WERI-Rb-1 (cell line): ENCODE data around the gene ESRRG.

Experiments used
- DNase-seq: peaks from one replicate; pipeline ENCODE4 v3.0.0-alpha.2; 2020
- H3K27ac ChIP-seq: fragments of 250-450 bp; sonication (Bioruptor Pico); 2 replicates; pipeline ENCODE4 v1.5.1; 2020; ENCODE audit warnings: mild to moderate bottlenecking, moderate library complexity
- H3K27me3 ChIP-seq: fragments of 250-450 bp; sonication (Bioruptor Pico); 2 replicates; pipeline ENCODE4 v1.5.1; 2021; ENCODE audit warnings: mild to moderate bottlenecking, low read depth, moderate library complexity; ENCODE audit not compliant: insufficient read depth, severe bottlenecking
- H3K36me3 ChIP-seq: fragments of 250-450 bp; sonication (Bioruptor Pico); 2 replicates; pipeline ENCODE4 v1.5.1; 2020; ENCODE audit warnings: mild to moderate bottlenecking, moderate library complexity
- H3K4me3 ChIP-seq: 2 replicates; pipeline ENCODE4 v1.5.1; 2011; ENCODE audit warnings: low read depth, mild to moderate bottlenecking, control low read depth, low read length
- H3K9me3 ChIP-seq: fragments of 250-450 bp; sonication (Bioruptor Pico); 2 replicates; pipeline ENCODE4 v1.5.1; 2021; ENCODE audit warnings: mild to moderate bottlenecking, moderate library complexity; ENCODE audit not compliant: severe bottlenecking
- CTCF ChIP-seq: IDR thresholded peaks from 2 replicates; pipeline ENCODE4 v1.5.1; 2011; ENCODE audit warnings: low read depth, mild to moderate bottlenecking, control low read depth, inconsistent platforms, low read length

Gene ESRRG

DNA sequence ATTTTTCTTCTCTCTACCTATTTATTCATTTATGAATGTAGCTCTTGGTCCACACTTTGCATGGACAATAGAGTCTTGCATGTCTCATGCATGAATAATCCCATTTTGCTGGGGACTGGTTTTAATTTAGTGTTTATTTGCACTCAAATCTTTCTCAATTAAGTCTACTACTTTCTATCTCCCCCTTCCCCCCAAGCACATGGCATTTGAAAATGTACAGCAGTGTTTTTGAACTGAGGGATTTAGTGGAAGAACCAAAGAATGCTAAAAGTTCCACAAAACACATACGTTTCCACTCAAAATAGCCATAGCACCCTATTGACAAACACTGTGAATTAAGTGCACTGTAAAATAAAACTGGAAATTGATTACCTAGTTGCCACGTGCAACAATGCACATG lies 180.5 kb downstream of the ESRRG start:
- H3K4me3 ChIP-seq = no peak overlapping the region
- H3K27me3 ChIP-seq = no peaks in the 10 kb centered on the region
- H3K9me3 ChIP-seq = no peaks in the 10 kb centered on the region
- TF ChIP-seq CTCF = no peak
- no peaks in the 10 kb centered on the region; the same call in none of the 2 replicates for H3K36me3 ChIP-seq
- DNase-seq = no peak
- H3K27ac ChIP-seq = no peak overlapping the region

GRCh38 chr1:216542263-216542662 lies 181.0 kb downstream of the ESRRG start:
- no peaks in the 10 kb centered on the region; the same call in none of the 2 replicates for H3K36me3 ChIP-seq
- no peak for DNase-seq
- H3K9me3 ChIP-seq = no peaks in the 10 kb centered on the region
- H3K4me3 ChIP-seq = no peak overlapping the region
- TF ChIP-seq CTCF = no peak
- H3K27ac ChIP-seq = no peak overlapping the region
- no peaks in the 10 kb centered on the region for H3K27me3 ChIP-seq

- TF ChIP-seq CTCF = no peak
- peaks cover 5% of the 10 kb centered on the region for H3K36me3 ChIP-seq
- no peaks in the 10 kb centered on the region for H3K9me3 ChIP-seq
- H3K27ac ChIP-seq = no peak overlapping the region
- no peak overlapping the region for H3K4me3 ChIP-seq
- no peak for DNase-seq
- no peaks in the 10 kb centered on the region for H3K27me3 ChIP-seq
Measured at GRCh38 chr1:216535751-216536150, 187.5 kb downstream of the ESRRG start.

DNA sequence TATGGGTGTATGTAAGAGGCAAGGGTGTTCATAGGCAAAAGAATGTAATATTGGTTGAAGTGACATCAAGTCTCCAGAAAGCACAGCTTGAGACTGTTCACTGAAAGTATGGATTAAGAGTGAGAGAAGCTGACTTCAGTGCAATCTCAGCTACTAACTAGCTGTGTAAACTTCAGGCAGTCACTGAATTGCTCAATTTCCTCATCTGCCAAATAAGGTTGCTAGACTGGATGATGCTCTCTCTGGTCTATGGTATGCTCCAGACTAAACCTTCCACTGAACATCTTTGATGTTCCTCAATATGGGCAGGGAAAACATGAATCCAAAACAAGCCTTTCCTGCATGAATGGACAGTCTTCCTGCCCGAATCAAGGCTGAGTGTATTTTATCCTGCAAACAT lies 188.2 kb downstream of the ESRRG start:
- no peak overlapping the region for H3K4me3 ChIP-seq
- peaks cover 5% of the 10 kb centered on the region for H3K36me3 ChIP-seq
- no peak for DNase-seq
- TF ChIP-seq CTCF = no peak
- H3K27ac ChIP-seq = no peak overlapping the region
- no peaks in the 10 kb centered on the region for H3K27me3 ChIP-seq
- H3K9me3 ChIP-seq = no peaks in the 10 kb centered on the region

- Histone ChIP-seq H3K9me3 (no peaks in the 10 kb centered on the region), H3K4me3 (no peak overlapping the region), H3K27ac (no peak overlapping the region), H3K27me3 (no peaks in the 10 kb centered on the region), H3K36me3 (peaks cover 8% of the 10 kb centered on the region)
- DNase-seq = no peak
- TF ChIP-seq CTCF = no peak
Measured at GRCh38 chr1:216533776-216534175, 189.5 kb downstream of the ESRRG start.

DNA sequence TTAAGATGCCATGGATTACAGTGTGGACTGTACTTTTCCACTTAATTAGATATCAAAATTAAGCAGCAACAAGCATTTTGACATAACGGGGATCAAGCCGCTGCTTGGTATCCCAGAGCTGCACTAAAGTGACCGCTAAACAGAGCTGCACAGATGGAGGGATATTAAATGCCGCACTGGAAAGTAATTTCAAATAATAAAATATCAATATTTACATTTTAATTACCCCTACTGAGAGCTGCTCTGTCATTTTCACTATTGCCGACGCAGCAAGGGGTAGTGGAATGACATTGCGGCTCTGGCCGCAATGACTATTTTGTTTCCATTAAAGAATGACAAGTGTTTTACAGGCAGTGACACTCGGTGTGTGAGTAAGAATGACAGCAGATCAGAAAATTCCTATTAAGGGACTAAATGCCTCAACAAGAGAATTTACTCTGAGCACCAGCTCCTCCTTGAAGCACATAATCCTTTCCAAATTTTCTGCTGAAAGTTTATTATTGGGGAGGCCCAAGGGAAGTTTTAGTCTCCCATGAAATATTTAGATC lies 190.9 kb downstream of the ESRRG start:
- peaks cover 10% of the 10 kb centered on the region for H3K36me3 ChIP-seq
- no peak for DNase-seq
- TF ChIP-seq CTCF = no peak
- no peaks in the 10 kb centered on the region for H3K9me3 ChIP-seq
- H3K27me3 ChIP-seq = no peaks in the 10 kb centered on the region
- no peak overlapping the region for H3K4me3 ChIP-seq
- H3K27ac ChIP-seq = no peak overlapping the region
